HL-60 (cell line): Measurements from ENCODE around the gene RCC1.

Source experiments
- DNase-seq, 2 experiments: peaks; one replicate each; pipeline ENCODE4 v3.0.0-alpha.2; 2010 to 2020; ENCODE audit warnings: low read depth in 1 of 2, low spot score in 1 of 2
- H3K27ac ChIP-seq: fragments of 250-450 bp; sonication (Bioruptor Pico); replicated peaks from 2 replicates; pipeline ENCODE4 v1.5.1; 2020; ENCODE audit warnings: mild to moderate bottlenecking, moderate library complexity
- H3K27me3 ChIP-seq: fragments of 250-450 bp; sonication (Bioruptor Pico); 2 replicates; pipeline ENCODE4 v1.5.1; 2021; ENCODE audit warnings: mild to moderate bottlenecking, moderate library complexity; ENCODE audit not compliant: insufficient read depth, poor library complexity, severe bottlenecking
- H3K4me3 ChIP-seq: replicated peaks from 2 replicates; pipeline ENCODE4 v1.5.1; 2011; ENCODE audit warnings: mild to moderate bottlenecking, control low read depth, low read length; ENCODE audit not compliant: insufficient read depth
- CTCF ChIP-seq: IDR thresholded peaks from one replicate; pipeline ENCODE4 v1.5.1; 2011; ENCODE audit warnings: low read length, control low read depth, inconsistent platforms; ENCODE audit not compliant: insufficient read depth
- GABPA ChIP-seq: IDR thresholded peaks from 2 replicates; pipeline ENCODE4 v1.6.1; 2012; ENCODE audit warnings: low read depth
- POLR2AphosphoS5 ChIP-seq: IDR thresholded peaks from 2 replicates; pipeline ENCODE4 v1.6.1; 2012; ENCODE audit warnings: low read depth
- REST ChIP-seq: IDR thresholded peaks from 2 replicates; pipeline ENCODE4 v1.6.1; 2012; ENCODE audit warnings: low read depth; ENCODE audit not compliant: insufficient replicate concordance
- SPI1 ChIP-seq: IDR thresholded peaks from 2 replicates; pipeline ENCODE4 v1.6.1; 2012; ENCODE audit warnings: low read depth, mild to moderate bottlenecking, borderline replicate concordance

Gene RCC1

DNA sequence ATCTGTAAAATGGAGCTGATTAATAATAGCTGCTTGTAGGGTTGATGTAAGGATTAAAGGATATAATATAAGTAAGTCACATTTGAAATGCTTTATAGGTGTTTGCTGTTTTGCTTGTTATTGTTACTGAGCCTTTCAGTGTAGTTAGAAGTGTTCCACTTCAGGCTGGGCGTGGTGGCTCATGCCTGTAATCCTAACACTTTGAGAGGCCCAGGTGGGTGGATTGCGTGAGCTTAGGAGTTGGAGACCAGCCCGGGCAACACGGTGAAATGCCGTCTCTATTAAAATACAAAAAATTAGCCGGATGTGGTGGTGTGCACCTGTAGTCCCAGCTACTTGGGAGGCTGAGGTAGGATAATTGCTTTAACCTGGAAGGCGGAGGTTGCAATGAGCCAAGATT, 59.2 kb downstream of the RCC1 start:
- Histone ChIP-seq H3K27ac (no peak overlapping the region), H3K27me3 (no peaks in the 10 kb centered on the region), H3K4me3 (no peak overlapping the region)
- TF ChIP-seq GABPA = no peak
- TF ChIP-seq REST = no peak
- TF ChIP-seq CTCF = no peak
- TF ChIP-seq POLR2AphosphoS5 = no peak
- no peak for DNase-seq

GRCh38 chr1:28565726-28566125, 59.9 kb downstream of the RCC1 start:
- TF ChIP-seq REST (no peak), GABPA (no peak), SPI1 (no peak), POLR2AphosphoS5 (no peak), CTCF (no peak)
- H3K27me3 ChIP-seq = no peaks in the 10 kb centered on the region
- no peak overlapping the region for H3K27ac ChIP-seq
- no peak overlapping the region for H3K4me3 ChIP-seq
- no peak for DNase-seq

DNA sequence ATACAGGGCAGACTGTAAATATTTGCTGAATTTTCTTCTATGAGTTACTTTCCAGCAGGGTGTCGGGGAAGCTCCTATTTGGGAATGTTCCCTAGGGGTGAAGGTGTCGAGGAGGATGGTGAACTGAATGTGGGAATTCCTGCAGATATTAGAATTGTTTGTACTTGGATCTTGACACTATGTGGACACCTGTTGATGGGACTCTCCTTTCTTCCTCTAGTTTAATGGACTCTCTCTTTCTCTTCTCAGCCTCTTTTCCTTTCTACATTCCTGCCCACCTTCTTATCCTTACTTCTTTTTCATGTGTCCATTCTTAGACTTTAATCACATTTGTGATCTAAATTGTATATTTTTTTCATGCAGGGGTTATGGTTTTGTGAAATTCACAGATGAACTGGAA, 61.1 kb downstream of the RCC1 start:
- DNase-seq = no peak
- TF ChIP-seq REST (no peak), SPI1 (no peak), CTCF (no peak), POLR2AphosphoS5 (no peak), GABPA (no peak)
- Histone ChIP-seq H3K27me3 (no peaks in the 10 kb centered on the region), H3K4me3 (no peak overlapping the region), H3K27ac (no peak overlapping the region)
